Tibial nerve (tissue), 3 donors: ENCODE measurements around the gene LRRC10B.

ENCODE experiments used
- CTCF ChIP-seq, 5 experiments: fragments of 200-600 bp in 3 of 5; fragments of 450-650 bp in 2 of 5; sonication (generic) in 3 of 5; IDR thresholded peaks; one replicate each; pipeline ENCODE4 v1.5.1; 2016 to 2019; ENCODE audit warnings: antibody characterized with exemption in 5 of 5, mild to moderate bottlenecking in 3 of 5, moderate library complexity in 2 of 5
- POLR2A ChIP-seq, 2 donors: fragments of 450-650 bp; IDR thresholded peaks; one replicate each; pipeline ENCODE4 v1.6.1; 2017; ENCODE audit warnings: antibody characterized with exemption in 2 of 2, mild to moderate bottlenecking in 2 of 2, moderate library complexity in 2 of 2

GRCh38 chr11:61553373-61554171 lies 45.0 kb downstream of the LRRC10B start:
- TF ChIP-seq CTCF (IDR thresholded peaks at IDR 0.05) = no peak
- no peak for TF ChIP-seq POLR2A (IDR thresholded peaks at IDR 0.05)
